B cell (primary cell): ENCODE results near the gene HBB. TPM values are rescaled to one million over a fixed set of nuclear protein-coding genes. Genes with fewer than 3 reads are reported as not detected.

Experiments
- ATAC-seq: fragments of 200-7000 bp; cut with Tn5 transposase; one replicate; pipeline ENCODE4 v1.10.0; 2021; ENCODE audit warnings: low read depth, mild to moderate bottlenecking, moderate number of reproducible peaks, moderate library complexity
- CTCF ChIA-PET: fragments of 350-600 bp; sonication (Branson Sonifier 250); formaldehyde crosslinking; loops from one replicate; lab custom pipeline; 2021; ENCODE audit warnings: antibody characterized with exemption, inconsistent platforms; lab: Charles Lee
- POLR2A ChIA-PET: fragments of 350-600 bp; sonication (Branson Sonifier 250); formaldehyde crosslinking; loops from one replicate; lab custom pipeline; 2021; ENCODE audit warnings: antibody characterized with exemption; lab: Charles Lee
- DNase-seq: peaks from one replicate; pipeline ENCODE4 v3.0.0; 2013
- H2AFZ ChIP-seq: 2 replicates; pipeline ENCODE4 v1.6.1; 2012; ENCODE audit warnings: mild to moderate bottlenecking, low read depth, low read length; ENCODE audit not compliant: insufficient read depth, poor library complexity, severe bottlenecking
- H3K27ac ChIP-seq, 2 donors: 1 replicate in 1 of 2; 2 replicates in 1 of 2; pipeline ENCODE4 v1.5.1; 2012 to 2013; ENCODE audit warnings: low read length in 2 of 2, mild to moderate bottlenecking in 2 of 2, moderate library complexity in 1 of 2
- H3K27me3 ChIP-seq, 4 experiments: fragments of 200-600 bp in 1 of 4; sonication (generic) in 1 of 4; replicated peaks in 1 of 4; 1 replicate in 2 of 4; 2 replicates in 2 of 4; pipeline versions ENCODE4 v1.6.1 to v1.7.0; 2013 to 2016; ENCODE audit warnings: low read length in 3 of 4, mild to moderate bottlenecking in 2 of 4, mixed read lengths in 1 of 4, moderate library complexity in 1 of 4; ENCODE audit not compliant: insufficient read depth in 4 of 4, control insufficient read depth in 3 of 4; ENCODE audit errors: control extremely low read depth in 1 of 4
- H3K36me3 ChIP-seq, 2 experiments: replicated peaks in 1 of 2; 1 replicate in 1 of 2; 2 replicates in 1 of 2; pipeline versions ENCODE4 v1.6.1 to v1.7.1; 2013; ENCODE audit warnings: low read length in 1 of 2; ENCODE audit not compliant: insufficient read depth in 2 of 2, control insufficient read depth in 1 of 2; ENCODE audit errors: control extremely low read depth in 1 of 2, extremely low read depth in 1 of 2
- H3K4me1 ChIP-seq, 2 donors: fragments of 200-600 bp in 1 of 2; sonication (generic) in 1 of 2; 1 replicate in 1 of 2; 2 replicates in 1 of 2; pipeline versions ENCODE4 v1.5.1 to v1.6.1; 2013 to 2017; ENCODE audit warnings: low read length in 2 of 2; ENCODE audit not compliant: control insufficient read depth in 2 of 2, insufficient read depth in 2 of 2
- H3K4me2 ChIP-seq: replicated peaks from 2 replicates; pipeline ENCODE3; 2012; ENCODE audit warnings: mild to moderate bottlenecking, low read depth, low read length; ENCODE audit not compliant: poor library complexity, severe bottlenecking
- H3K4me3 ChIP-seq, 5 experiments: fragments of 200-600 bp in 1 of 5; sonication (generic) in 1 of 5; 1 replicate in 3 of 5; 2 replicates in 2 of 5; pipeline versions ENCODE4 v1.5.1 to v1.7.0; 2011 to 2016; ENCODE audit warnings: low read length in 4 of 5, mild to moderate bottlenecking in 4 of 5, low read depth in 2 of 5, control low read depth in 1 of 5, moderate library complexity in 1 of 5; ENCODE audit not compliant: insufficient read depth in 1 of 5; ENCODE audit errors: control extremely low read depth in 1 of 5, extremely low read depth in 1 of 5
- H3K79me2 ChIP-seq: fragments of 200-600 bp; sonication (generic); one replicate; pipeline ENCODE4 v1.6.0; 2016; ENCODE audit warnings: low read length; ENCODE audit not compliant: control insufficient read depth, insufficient read depth
- H3K9ac ChIP-seq: fragments of 200-600 bp; sonication (generic); 2 replicates; pipeline ENCODE4 v1.6.1; 2017; ENCODE audit warnings: mild to moderate bottlenecking, low read length, moderate library complexity
- H3K9me3 ChIP-seq, 3 donors: one replicate each; pipeline versions ENCODE4 v1.6.1 to v1.7.1; 2013; ENCODE audit warnings: low read length in 2 of 3; ENCODE audit not compliant: control insufficient read depth in 2 of 3, insufficient read depth in 1 of 3; ENCODE audit errors: control extremely low read depth in 1 of 3
- H4K20me1 ChIP-seq: 2 replicates; pipeline ENCODE4 v1.6.0; 2012; ENCODE audit warnings: mild to moderate bottlenecking, low read length; ENCODE audit not compliant: insufficient read depth, control insufficient read depth, poor library complexity, severe bottlenecking
- H3K27ac Mint-ChIP-seq: one replicate; pipeline ENCODE4 v1.8.0; 2021; ENCODE audit warnings: mixed read lengths
- H3K27me3 Mint-ChIP-seq: one replicate; pipeline ENCODE4 v1.8.0; 2021; ENCODE audit warnings: mixed read lengths
- H3K4me1 Mint-ChIP-seq: one replicate; pipeline ENCODE4 v1.8.0; 2021; ENCODE audit warnings: mixed read lengths
- H3K4me3 Mint-ChIP-seq: one replicate; pipeline ENCODE4 v1.8.0; 2021; ENCODE audit warnings: mixed read lengths
- H3K9me3 Mint-ChIP-seq: one replicate; pipeline ENCODE4 v1.8.0; 2022; ENCODE audit warnings: mixed read lengths; ENCODE audit not compliant: insufficient read depth
- CTCF ChIP-seq: fragments of 200-600 bp; IDR thresholded peaks from one replicate; pipeline ENCODE4 v1.8.0; 2022; ENCODE audit warnings: antibody characterized with exemption, mild to moderate bottlenecking
- EZH2 ChIP-seq: IDR thresholded peaks from 2 replicates; pipeline ENCODE4 v1.6.1; 2012; ENCODE audit warnings: borderline replicate concordance, low read depth, mild to moderate bottlenecking, moderate library complexity, low read length; ENCODE audit not compliant: insufficient read depth, poor library complexity, severe bottlenecking
- WGBS: methylation state at CpG from one replicate; pipeline ENCODE4 v1.1.5; 2013; ENCODE audit warnings: missing lambda C conversion rate; ENCODE audit not compliant: insufficient coverage; 5-methylcytosine and 5-hydroxymethylcytosine counted together
- intact Hi-C: fragments of 100-400 bp; cut with micrococcal nuclease; formaldehyde crosslinking; loops from one replicate; pipeline ENCODE4 v1.10.0; 2022
- polyA plus RNA-seq: library from polyadenylated mRNA; depleted of rRNA; stranded (reverse); fragments of >200 nt; gene quantifications from 2 replicates; pipeline ENCODE4 v1.2.3, GENCODE V29; 2012
- total RNA-seq, 2 donors: library from RNA; stranded (reverse); fragments of 120-200 nt in 1 of 2; gene quantifications; 1 replicate in 1 of 2; 2 replicates in 1 of 2; pipeline versions ENCODE4 v1.2.3 to v1.2.4, GENCODE V29; 2013 to 2022

Gene HBB
- total and polyA plus RNA-seq, 2 donors (not counting 1 experiment from before 2014, with no cell fraction given), result 69.7 to 385 TPM

GRCh38 chr11:5247472-5248192 lies 20.8 kb upstream of the HBB start:
- Histone ChIP-seq H3K4me1 (no peaks in the 10 kb centered on the region), H2AFZ (no peak overlapping the region), H3K27ac (no peak overlapping the region), H3K4me2 (no peak overlapping the region), H3K9me3 (no peaks in the 10 kb centered on the region), H3K27me3 (no peaks in the 10 kb centered on the region), H4K20me1 (no peaks in the 10 kb centered on the region), H3K36me3 (no peaks in the 10 kb centered on the region), H3K79me2 (no peaks in the 10 kb centered on the region), H3K4me3 (no peak overlapping the region), H3K9ac (no peak overlapping the region)
- intact Hi-C loops, result no loop called here
- Mint-ChIP-seq H3K4me1 (no peaks in the 10 kb centered on the region), H3K27me3 (peaks cover 18% of the 10 kb centered on the region), H3K4me3 (no peak overlapping the region), H3K27ac (no peak overlapping the region), H3K9me3 (no peaks in the 10 kb centered on the region)
- ATAC-seq, result no peak
- no peak for DNase-seq
- WGBS, result 100% methylated on average over 1 of the region's 3 CpGs
- CTCF ChIA-PET, result no interaction called here
- no peak for TF ChIP-seq CTCF
- no peak for TF ChIP-seq EZH2
- POLR2A ChIA-PET, result no interaction called here

- ChIA-PET CTCF (no interaction called here), POLR2A (no interaction called here)
- Histone ChIP-seq H3K79me2 (no peaks in the 10 kb centered on the region), H3K27ac (no peak overlapping the region), H3K36me3 (no peaks in the 10 kb centered on the region), H3K4me3 (no peak overlapping the region), H4K20me1 (no peaks in the 10 kb centered on the region), H3K9me3 (no peaks in the 10 kb centered on the region), H2AFZ (no peak overlapping the region), H3K4me2 (no peak overlapping the region), H3K27me3 (no peaks in the 10 kb centered on the region), H3K9ac (no peak overlapping the region), H3K4me1 (no peaks in the 10 kb centered on the region)
- no peaks in the 10 kb centered on the region for H3K9me3 Mint-ChIP-seq
- ATAC-seq, result no peak
- H3K4me1 Mint-ChIP-seq, result no peaks in the 10 kb centered on the region
- DNase-seq, result no peak
- no peak overlapping the region for H3K27ac Mint-ChIP-seq
- intact Hi-C loops, result no loop called here
- 50% methylated on average over 1 of the region's 6 CpGs for WGBS
- peaks cover 17% of the 10 kb centered on the region for H3K27me3 Mint-ChIP-seq
- no peak for TF ChIP-seq EZH2
- TF ChIP-seq CTCF, result no peak
- no peak overlapping the region for H3K4me3 Mint-ChIP-seq
These were observed 20.1 kb upstream of the HBB start for GRCh38 chr11:5246772-5247471.
